Measurements from ENCODE around the gene GCNA.
A peak's percentile ranks its signal among the peaks of the same experiment; 100 is the strongest.
"Not testable (repeated sequence)": the region's sequence is repeated elsewhere in the genome, so short reads cannot be mapped to it uniquely, and the experiment has no call there.

The GCNA gene

DNA sequence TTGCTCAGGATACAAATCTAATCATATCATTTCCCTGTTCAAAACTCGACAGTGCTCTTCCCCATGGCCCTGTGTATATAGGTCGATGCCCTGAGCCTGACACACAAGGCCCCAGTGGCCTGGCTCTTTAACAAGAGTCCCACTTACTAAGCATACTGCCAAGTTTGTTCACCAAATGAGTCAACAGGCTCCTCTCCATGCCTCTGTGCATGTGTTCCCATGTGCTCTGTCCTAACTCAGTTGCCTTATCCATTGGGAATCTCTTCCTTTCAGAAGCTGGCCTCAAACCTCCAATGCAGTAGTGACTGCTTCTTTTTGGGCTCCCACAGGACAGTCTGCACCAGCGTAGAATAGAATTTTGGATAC, 59.0 kb downstream of the GCNA start:
- no peak for DNase-seq

DNA sequence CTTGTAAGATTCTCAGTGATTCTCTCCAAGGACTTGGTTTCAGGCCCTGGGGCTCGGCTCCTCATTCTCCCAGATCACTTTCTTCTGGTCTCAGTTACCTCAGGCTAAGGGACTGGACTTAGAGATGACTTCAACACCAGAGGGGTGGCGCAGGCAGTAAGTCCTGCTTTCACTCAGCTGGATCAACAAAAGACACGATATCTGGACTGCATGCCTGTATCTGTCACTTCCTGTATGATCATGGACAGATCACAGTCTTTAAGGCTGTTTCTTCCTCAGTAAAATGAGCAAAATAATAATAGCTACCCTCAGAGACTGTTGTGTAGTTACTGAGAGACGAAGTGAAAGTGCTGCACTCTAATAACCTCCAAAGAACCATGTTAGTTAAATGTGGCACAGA, 59.6 kb downstream of the GCNA start:
- DNase-seq: no peak

DNA sequence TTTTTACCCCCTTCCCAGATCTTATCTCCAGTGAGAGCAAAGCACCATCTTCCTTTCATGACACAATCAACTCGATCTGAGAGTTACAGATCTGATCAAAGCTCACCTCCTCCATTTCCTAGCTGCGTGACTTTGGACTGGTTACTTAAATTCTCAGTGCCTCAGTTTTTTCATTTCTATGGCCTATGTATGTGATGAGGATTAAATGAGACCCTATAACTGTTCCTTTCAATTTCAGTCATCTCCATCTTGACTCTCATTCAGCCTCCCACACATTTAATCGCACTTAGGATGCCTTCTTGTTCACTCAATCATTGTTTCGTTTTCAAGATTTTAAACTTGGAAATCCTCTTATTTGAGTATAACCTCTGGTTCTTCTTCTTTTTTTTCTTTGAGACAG, 60.2 kb downstream of the GCNA start:
- no peak for DNase-seq

DNA sequence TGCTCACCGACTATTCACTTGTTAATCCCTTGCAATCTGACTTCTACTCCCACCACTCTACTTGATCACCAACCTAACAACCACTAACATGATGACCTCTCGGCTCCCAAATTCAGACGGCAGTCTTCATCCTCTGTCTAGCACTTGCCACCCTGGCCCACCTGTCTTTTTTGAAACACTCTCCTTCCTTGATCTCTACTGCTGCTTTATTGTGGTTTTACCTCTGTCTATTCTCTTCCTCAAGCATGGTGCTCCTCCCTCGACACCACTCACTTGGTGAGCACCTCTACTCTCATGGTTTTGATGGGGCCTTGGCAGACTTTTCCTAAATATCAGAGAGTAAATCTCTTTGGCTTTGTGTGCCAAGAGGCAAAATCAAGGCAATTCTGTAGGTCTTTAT, 61.8 kb downstream of the GCNA start:
- DNase-seq: no peak

DNA sequence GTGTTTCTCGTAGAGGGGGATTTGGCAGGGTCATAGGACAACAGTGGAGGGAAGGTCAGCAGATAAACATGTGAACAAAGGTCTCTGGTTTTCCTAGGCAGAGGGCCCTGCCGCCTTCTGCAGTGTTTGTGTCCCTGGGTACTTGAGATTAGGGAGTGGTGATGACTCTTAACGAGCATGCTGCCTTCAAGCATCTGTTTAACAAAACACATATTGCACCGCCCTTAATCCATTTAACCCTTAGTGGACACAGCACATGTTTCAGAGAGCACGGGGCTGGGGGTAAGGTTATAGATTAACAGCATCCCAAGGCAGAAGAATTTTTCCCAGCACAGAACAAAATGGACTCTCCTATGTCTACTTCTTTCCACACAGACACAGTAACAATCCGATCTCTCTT, 66.2 kb downstream of the GCNA start:
- DNase-seq: not testable (repeated sequence)

DNA sequence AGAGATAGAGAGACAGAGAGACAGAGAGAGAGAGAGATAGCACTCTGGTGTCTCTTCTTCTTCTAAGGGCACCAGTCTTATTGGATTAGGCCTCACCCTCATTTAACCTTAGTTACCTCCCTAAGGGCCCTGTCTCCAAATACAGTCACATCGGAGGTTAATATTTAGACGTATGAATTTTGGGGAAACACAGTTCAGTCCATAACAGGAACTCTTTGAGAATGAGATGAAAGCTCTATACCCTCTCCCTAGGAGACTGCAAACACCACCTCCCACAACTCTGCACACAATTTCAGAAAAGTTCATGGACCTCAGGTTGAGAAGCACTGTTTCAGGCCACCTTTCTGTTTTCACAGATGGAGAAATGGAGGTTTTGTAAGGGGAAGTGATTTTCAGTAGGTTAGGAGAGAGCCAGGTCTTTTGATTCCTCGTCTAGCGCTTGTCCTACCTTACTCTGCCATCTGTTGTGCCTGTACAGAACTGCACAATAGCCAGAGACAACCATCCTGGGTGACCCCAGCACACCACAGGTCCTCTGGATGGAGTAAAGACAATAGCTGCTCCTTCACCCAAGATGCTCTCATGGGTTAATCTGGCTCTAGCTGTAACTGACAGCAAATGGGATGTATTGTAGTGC, 72.2 kb downstream of the GCNA start:
- DNase-seq: no peak

DNA sequence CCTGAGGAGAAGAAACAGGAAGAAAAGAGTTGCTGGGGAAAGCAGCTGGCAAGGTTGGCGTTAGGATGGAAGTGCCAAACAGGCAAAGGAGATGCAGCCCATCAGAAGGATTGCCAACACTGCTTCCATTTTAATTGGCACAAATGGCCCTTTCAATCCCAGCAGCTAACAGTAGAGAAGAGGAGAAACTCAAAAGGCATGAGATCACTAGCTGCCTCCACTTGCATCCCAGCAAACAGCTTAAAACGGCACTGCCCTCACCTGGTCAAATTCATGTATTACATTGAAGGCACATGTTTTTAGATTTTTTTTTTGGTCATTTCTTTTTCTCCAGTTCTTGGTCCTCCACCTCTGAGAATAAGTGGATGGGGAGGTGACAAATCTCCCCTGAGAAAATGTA, 74.2 kb downstream of the GCNA start:
- DNase-seq: peak in 17 of 56 donors; percentile 1 to 63 (median 10)

DNA sequence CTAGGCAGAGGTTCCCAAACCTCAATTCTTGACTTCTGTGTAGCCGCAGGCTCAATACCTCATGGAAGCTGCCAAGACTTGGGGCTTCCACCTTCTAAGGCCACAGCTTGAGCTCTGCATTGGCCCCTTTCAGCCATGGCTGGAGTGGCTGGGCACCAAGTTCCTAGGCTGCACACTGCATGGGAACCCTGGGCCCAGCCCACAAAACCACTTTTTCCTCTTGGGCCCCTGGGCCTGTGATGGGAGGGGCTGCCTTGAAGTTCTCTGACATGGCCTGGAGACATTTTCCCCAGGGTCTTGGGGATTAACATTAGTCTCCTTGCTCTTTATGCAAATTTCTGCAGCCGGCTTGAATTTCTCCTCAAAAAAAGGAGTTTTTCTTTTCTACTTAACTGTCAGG, 75.1 kb downstream of the GCNA start:
- DNase-seq: no peak

DNA sequence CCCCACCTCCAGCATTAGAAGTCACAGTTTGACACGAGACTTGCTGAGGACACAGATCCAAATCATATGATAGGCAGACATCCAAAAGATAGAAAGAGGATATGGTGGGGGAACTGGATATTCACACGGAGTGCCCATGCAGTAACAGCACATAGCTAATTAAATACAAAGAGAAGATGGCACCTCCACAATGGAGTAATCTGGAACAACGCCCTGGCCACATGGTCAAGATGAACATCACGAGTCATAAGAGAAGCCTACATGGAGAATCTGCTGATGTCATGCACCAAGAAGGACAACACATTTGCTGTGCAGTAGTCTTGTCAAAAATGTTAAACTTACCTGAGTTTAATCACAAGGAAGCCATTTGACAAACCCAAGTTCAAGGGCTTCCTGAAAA, 79.0 kb downstream of the GCNA start:
- no peak for DNase-seq

DNA sequence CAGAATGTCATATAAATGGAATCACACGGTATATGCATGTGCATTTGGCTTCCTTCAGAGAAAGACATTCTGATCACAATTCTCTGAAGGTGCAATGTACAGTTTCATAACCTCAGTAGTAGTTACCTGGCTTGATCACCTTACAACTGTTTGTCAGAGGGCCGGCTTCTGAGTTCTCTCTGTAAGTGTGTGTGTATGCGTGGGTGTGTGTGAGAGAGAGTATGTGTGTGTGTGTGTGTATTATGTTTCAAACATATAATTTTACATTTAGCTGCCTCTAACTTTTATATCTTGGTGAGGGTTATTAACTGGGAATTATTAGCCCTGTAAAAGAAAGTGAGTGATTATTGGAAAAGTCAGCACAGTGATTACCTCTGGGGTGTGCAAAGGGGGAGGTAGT, 81.1 kb downstream of the GCNA start:
- no peak for DNase-seq

DNA sequence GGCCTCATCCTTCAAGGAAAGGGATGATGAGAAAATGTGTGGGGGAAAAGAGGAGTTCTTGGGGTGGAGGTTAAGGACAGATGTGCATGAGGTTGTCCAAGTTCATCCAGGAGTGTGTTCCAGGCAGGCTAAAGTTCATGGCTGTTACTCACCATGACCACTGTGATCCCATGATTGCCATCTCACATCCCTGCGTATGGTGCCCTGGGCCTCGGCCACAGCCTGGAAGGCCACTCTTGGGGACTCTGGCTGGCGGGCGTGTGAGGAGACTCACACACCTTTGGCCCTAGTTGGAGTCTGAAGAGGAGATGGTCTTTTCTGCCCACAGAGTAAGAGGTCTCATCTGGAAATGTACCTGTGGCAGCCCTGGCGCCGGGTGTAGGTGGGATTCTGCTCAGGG, 81.7 kb downstream of the GCNA start:
- DNase-seq: no peak

DNA sequence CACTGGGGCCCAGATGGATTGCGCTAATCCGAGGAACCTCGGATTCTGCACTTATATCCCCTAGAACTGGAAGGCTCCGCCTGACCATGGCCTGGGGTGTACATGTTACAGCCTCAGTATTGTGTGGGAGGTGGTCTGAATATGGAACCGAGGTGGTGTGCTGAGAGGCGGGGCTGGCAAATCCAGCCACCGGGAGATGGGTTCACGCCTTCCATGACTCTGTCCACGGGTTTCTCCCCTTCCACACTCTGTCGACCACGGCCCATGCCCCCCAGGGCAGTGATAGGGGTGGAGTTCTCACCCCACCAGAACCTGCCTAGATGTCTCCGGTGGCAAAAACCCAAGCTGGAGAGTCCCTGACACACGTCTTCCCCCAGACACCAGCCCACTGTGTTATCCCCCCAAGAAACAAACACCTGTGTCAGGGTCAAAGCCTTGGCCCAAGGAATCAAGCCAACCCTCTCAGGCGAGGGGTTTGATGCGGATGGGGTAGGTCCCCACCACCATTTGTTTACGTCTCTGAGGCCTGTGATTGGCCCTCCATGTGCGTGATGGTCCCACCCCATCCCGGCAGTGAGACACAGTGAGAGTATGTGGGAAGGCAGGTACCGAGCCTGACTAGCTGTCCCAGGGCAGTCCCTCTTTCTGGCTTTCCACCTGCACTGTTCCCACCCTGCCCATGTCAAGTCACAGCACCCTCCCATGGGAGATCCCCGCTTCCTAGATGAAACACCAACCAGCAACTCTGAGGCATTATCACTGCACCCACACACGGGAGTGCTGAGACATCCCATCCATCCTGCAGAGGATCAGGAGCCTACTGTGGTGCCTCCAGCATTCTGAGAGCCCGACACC, 82.6 kb downstream of the GCNA start:
- peak in 5 of 56 donors; percentile 17 to 38 (median 28) for DNase-seq

DNA sequence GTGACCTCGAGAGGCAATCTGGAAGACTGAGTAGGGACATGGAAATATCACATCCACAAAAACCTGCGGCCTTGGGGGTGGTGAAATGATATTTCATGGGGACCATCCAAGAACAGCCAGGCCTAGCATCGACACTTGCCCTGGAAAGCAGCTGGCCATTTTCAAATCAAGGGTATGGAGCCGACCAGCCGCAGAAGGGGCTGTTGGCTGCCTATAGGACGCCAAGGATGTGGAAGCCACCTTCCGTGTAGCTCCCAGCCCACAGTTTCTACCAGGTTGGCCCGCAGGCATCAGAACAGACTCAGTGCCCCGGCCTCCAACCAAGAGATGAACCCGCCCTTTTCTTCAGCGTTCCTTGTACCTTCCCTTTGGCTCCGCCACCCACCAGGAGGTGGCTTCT, 83.7 kb downstream of the GCNA start:
- DNase-seq: no peak

DNA sequence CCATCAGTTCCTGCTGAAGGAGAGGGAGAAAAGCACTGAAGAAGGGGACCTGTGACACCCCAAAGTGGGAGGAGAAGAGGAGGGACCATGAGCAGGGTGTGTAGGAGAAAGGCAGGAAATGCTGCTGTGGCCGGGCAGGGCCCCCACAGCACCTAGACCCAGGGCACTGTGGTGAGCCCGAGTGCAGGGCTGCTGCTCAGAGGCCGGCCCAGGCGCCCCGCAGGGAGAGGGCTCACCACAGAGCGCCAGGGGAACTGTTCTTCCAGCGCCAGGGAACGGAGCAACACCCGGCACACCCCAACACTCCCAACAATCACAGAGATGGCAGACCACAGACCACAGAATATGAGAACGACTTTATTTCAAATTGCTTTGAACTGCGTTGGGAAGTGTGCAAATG, 84.4 kb downstream of the GCNA start:
- DNase-seq: not testable (repeated sequence)

Measured in nucleus accumbens (tissue), 56 donors.